GM23338 (cell line): Measurements from ENCODE around the gene NPEPL1. TPM values are rescaled to one million over a fixed set of nuclear protein-coding genes. Genes with fewer than 3 reads are reported as not detected.

Experiments
- ATAC-seq: fragments of 200-7000 bp; cut with Tn5 transposase; 3 replicates; pipeline ENCODE4 v1.9.1; 2020
- DNase-seq: peaks from one replicate; pipeline ENCODE4 v3.0.0-alpha.2; 2015; ENCODE audit warnings: low spot score
- H2AFZ ChIP-seq: fragments of 200-600 bp; sonication (generic); 2 replicates; pipeline ENCODE4 v1.8.0; 2016; ENCODE audit warnings: antibody characterized with exemption, mild to moderate bottlenecking, moderate library complexity
- H3F3A ChIP-seq: fragments of 200-600 bp; sonication (generic); replicated peaks from 2 replicates; pipeline ENCODE4 v1.8.0; 2017; ENCODE audit warnings: antibody characterized with exemption, mixed run types, low read depth
- H3K27ac ChIP-seq: fragments of 200-600 bp; sonication (generic); 2 replicates; pipeline ENCODE4 v1.6.1; 2016; ENCODE audit warnings: low read depth
- H3K27me3 ChIP-seq: fragments of 200-600 bp; sonication (generic); 2 replicates; pipeline ENCODE4 v1.8.0; 2016; ENCODE audit warnings: mild to moderate bottlenecking, mixed run types, moderate library complexity; ENCODE audit not compliant: insufficient read depth
- H3K36me3 ChIP-seq: fragments of 200-600 bp; sonication (generic); 2 replicates; pipeline ENCODE4 v1.8.0; 2016; ENCODE audit warnings: mild to moderate bottlenecking; ENCODE audit not compliant: insufficient read depth
- H3K4me1 ChIP-seq: fragments of 200-600 bp; sonication (generic); 2 replicates; pipeline ENCODE4 v1.8.0; 2016; ENCODE audit warnings: mild to moderate bottlenecking, moderate library complexity; ENCODE audit not compliant: insufficient read depth
- H3K4me2 ChIP-seq: fragments of 200-600 bp; sonication (generic); 2 replicates; pipeline ENCODE4 v1.7.1; 2017; ENCODE audit warnings: mixed run types
- H3K4me3 ChIP-seq: fragments of 200-600 bp; sonication (generic); 2 replicates; pipeline ENCODE4 v1.6.1; 2016; ENCODE audit warnings: mixed run types
- H3K79me2 ChIP-seq: fragments of 200-600 bp; sonication (generic); replicated peaks from 2 replicates; pipeline ENCODE4 v1.8.0; 2017; ENCODE audit warnings: mild to moderate bottlenecking; ENCODE audit not compliant: insufficient read depth
- H3K9me2 ChIP-seq: fragments of 200-600 bp; sonication (generic); 2 replicates; pipeline ENCODE4 v1.8.0; 2017; ENCODE audit not compliant: insufficient read depth
- H4K20me1 ChIP-seq: fragments of 200-600 bp; sonication (generic); replicated peaks from 2 replicates; pipeline ENCODE4 v1.8.0; 2017; ENCODE audit warnings: mild to moderate bottlenecking; ENCODE audit not compliant: insufficient read depth
- H3K27ac Mint-ChIP-seq: 2 replicates; pipeline ENCODE4 v1.8.0; 2020; ENCODE audit warnings: inconsistent platforms, mild to moderate bottlenecking, moderate library complexity, mixed read lengths
- H3K27me3 Mint-ChIP-seq: 3 replicates; pipeline ENCODE4 v1.8.0; 2022; ENCODE audit warnings: low read depth, mild to moderate bottlenecking, moderate library complexity, mixed read lengths, inconsistent platforms; ENCODE audit not compliant: insufficient read depth, poor library complexity
- H3K36me3 Mint-ChIP-seq: 3 replicates; pipeline ENCODE4 v1.8.0; 2021; ENCODE audit warnings: low read depth, mild to moderate bottlenecking, inconsistent platforms, moderate library complexity, mixed read lengths
- H3K4me1 Mint-ChIP-seq: 3 replicates; pipeline ENCODE4 v1.8.0; 2020; ENCODE audit warnings: mild to moderate bottlenecking, inconsistent platforms, mixed read lengths
- H3K4me3 Mint-ChIP-seq: 3 replicates; pipeline ENCODE4 v1.8.0; 2021; ENCODE audit warnings: moderate library complexity, mild to moderate bottlenecking, inconsistent platforms, mixed read lengths
- H3K9me3 Mint-ChIP-seq: 3 replicates; pipeline ENCODE4 v1.8.0; 2020; ENCODE audit warnings: moderate library complexity, mild to moderate bottlenecking, inconsistent platforms, mixed read lengths
- CREB1 ChIP-seq: fragments of 250-450 bp; sonication (Bioruptor Pico); IDR thresholded peaks from 2 replicates; pipeline ENCODE4 v1.5.0; 2020; ENCODE audit warnings: low read depth, mild to moderate bottlenecking, moderate library complexity
- EZH2 ChIP-seq: fragments of 200-600 bp; sonication (generic); IDR thresholded peaks from one replicate; pipeline ENCODE4 v1.8.0; 2017; ENCODE audit warnings: antibody characterized with exemption, mild to moderate bottlenecking, low read depth; ENCODE audit not compliant: unreplicated experiment
- POLR2AphosphoS5 ChIP-seq: IDR thresholded peaks from 2 replicates; pipeline ENCODE4 v1.6.1; 2016; ENCODE audit warnings: antibody characterized with exemption, low read depth
- STAT1 ChIP-seq: IDR thresholded peaks from one replicate; pipeline ENCODE4 v1.6.1; 2016; ENCODE audit warnings: antibody characterized with exemption; ENCODE audit not compliant: unreplicated experiment
- ZNF114 ChIP-seq: fragments of 250-450 bp; sonication (Bioruptor Pico); IDR thresholded peaks from 2 replicates; pipeline ENCODE4 v1.5.0; 2020; ENCODE audit warnings: mild to moderate bottlenecking, moderate library complexity
- polyA plus RNA-seq: library from polyadenylated mRNA; unstranded; fragments of >200 nt; fragmentation: Nextera tagmentation; extraction: Ambion mirVana; gene quantifications from 2 replicates; pipeline ENCODE4 v1.2.1, GENCODE V29; 2016
- total RNA-seq: library from RNA; depleted of rRNA; stranded (reverse); fragments of >200 nt; shearing (Covaris generic); gene quantifications from 2 replicates; pipeline ENCODE4 v1.2.3, GENCODE V29; 2014
- TF ChIP-seq, protein P1 (sequence below): fragments of 250-450 bp; sonication (Bioruptor Pico); IDR thresholded peaks from 2 replicates; pipeline ENCODE4 v1.5.0; 2020; ENCODE audit warnings: mild to moderate bottlenecking, moderate library complexity

Gene NPEPL1
- total and polyA plus RNA-seq, 2 experiments from 2014 or later: 23.5 to 30.0 TPM

GRCh38 chr20:58685988-58686387, 6.6 kb upstream of the NPEPL1 start (continued):
- TF ChIP-seq, protein P1, sequence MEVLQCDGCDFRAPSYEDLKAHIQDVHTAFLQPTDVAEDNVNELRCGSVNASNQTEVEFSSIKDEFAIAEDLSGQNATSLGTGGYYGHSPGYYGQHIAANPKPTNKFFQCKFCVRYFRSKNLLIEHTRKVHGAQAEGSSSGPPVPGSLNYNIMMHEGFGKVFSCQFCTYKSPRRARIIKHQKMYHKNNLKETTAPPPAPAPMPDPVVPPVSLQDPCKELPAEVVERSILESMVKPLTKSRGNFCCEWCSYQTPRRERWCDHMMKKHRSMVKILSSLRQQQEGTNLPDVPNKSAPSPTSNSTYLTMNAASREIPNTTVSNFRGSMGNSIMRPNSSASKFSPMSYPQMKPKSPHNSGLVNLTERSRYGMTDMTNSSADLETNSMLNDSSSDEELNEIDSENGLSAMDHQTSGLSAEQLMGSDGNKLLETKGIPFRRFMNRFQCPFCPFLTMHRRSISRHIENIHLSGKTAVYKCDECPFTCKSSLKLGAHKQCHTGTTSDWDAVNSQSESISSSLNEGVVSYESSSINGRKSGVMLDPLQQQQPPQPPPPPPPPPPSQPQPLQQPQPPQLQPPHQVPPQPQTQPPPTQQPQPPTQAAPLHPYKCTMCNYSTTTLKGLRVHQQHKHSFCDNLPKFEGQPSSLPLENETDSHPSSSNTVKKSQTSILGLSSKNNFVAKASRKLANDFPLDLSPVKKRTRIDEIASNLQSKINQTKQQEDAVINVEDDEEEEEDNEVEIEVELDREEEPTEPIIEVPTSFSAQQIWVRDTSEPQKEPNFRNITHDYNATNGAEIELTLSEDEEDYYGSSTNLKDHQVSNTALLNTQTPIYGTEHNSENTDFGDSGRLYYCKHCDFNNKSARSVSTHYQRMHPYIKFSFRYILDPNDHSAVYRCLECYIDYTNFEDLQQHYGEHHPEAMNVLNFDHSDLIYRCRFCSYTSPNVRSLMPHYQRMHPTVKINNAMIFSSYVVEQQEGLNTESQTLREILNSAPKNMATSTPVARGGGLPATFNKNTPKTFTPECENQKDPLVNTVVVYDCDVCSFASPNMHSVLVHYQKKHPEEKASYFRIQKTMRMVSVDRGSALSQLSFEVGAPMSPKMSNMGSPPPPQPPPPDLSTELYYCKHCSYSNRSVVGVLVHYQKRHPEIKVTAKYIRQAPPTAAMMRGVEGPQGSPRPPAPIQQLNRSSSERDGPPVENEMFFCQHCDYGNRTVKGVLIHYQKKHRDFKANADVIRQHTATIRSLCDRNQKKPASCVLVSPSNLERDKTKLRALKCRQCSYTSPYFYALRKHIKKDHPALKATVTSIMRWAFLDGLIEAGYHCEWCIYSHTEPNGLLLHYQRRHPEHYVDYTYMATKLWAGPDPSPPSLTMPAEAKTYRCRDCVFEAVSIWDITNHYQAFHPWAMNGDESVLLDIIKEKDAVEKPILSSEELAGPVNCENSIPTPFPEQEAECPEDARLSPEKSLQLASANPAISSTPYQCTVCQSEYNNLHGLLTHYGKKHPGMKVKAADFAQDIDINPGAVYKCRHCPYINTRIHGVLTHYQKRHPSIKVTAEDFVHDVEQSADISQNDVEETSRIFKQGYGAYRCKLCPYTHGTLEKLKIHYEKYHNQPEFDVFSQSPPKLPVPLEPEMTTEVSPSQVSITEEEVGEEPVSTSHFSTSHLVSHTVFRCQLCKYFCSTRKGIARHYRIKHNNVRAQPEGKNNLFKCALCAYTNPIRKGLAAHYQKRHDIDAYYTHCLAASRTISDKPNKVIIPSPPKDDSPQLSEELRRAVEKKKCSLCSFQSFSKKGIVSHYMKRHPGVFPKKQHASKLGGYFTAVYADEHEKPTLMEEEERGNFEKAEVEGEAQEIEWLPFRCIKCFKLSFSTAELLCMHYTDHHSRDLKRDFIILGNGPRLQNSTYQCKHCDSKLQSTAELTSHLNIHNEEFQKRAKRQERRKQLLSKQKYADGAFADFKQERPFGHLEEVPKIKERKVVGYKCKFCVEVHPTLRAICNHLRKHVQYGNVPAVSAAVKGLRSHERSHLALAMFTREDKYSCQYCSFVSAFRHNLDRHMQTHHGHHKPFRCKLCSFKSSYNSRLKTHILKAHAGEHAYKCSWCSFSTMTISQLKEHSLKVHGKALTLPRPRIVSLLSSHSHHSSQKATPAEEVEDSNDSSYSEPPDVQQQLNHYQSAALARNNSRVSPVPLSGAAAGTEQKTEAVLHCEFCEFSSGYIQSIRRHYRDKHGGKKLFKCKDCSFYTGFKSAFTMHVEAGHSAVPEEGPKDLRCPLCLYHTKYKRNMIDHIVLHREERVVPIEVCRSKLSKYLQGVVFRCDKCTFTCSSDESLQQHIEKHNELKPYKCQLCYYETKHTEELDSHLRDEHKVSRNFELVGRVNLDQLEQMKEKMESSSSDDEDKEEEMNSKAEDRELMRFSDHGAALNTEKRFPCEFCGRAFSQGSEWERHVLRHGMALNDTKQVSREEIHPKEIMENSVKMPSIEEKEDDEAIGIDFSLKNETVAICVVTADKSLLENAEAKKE (CRISPR knock-in tag): no peak

DNA sequence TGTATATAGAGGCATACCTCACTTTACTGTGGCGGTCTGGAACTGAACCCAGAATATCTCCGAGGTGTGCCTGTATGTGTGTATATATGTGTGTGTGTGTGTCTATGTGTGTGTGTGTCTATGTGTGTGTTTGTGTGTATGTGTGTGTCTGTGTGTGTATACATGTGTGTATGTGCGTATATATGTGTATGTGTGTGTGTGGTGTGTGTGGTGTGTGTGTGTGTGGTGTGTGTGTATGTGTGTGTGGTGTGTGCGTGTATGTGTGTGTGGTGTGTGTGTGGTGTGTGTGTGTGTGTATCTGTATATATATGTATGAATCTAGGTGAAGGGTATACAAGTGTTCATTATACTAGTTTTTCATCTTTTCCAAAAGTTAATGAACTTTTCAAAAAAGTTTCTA, 4.2 kb upstream of the NPEPL1 start:
- Mint-ChIP-seq H3K27ac (no peak overlapping the region), H3K4me1 (peaks cover 32% of the 10 kb centered on the region), H3K4me3 (no peak overlapping the region), H3K9me3 (no peaks in the 10 kb centered on the region), H3K36me3 (peaks cover 16% of the 10 kb centered on the region; the same call in 2 of the 3 replicates), H3K27me3 (peaks cover 8% of the 10 kb centered on the region)
- H3K27me3 ChIP-seq: no peaks in the 10 kb centered on the region
- no peaks in the 10 kb centered on the region for H4K20me1 ChIP-seq
- H3K27ac ChIP-seq: no peak overlapping the region
- H3K4me3 ChIP-seq: no peak overlapping the region
- H2AFZ ChIP-seq: no peak overlapping the region
- ATAC-seq (no peak), DNase-seq (no peak)
- no peaks in the 10 kb centered on the region for H3K79me2 ChIP-seq
- H3K36me3 ChIP-seq: no peaks in the 10 kb centered on the region; the same call in 1 of the 2 replicates
- peaks cover 14% of the 10 kb centered on the region for H3F3A ChIP-seq
- H3K9me2 ChIP-seq: no peaks in the 10 kb centered on the region
- no peak overlapping the region for H3K4me2 ChIP-seq
- H3K4me1 ChIP-seq: peaks cover 30% of the 10 kb centered on the region; the same call in 1 of the 2 replicates
- no peak for TF ChIP-seq EZH2
- no peak for TF ChIP-seq ZNF114
- TF ChIP-seq STAT1: no peak
- no peak for TF ChIP-seq POLR2AphosphoS5
- TF ChIP-seq, protein P1 (CRISPR knock-in tag): no peak
- no peak for TF ChIP-seq CREB1 (CRISPR knock-in tag)
